ENCODE results near the gene PLEKHG4.

- no peak for TF ChIP-seq POLR2AphosphoS5 (IDR thresholded peaks at IDR 0.05; ENCODE audit: low read depth)
- no peak for TF ChIP-seq CTCF (IDR thresholded peaks at IDR 0.05; ENCODE audit: insufficient read depth, low read length)
- TF ChIP-seq REST (IDR thresholded peaks at IDR 0.05; ENCODE audit: insufficient replicate concordance, low read depth): no peak
- TF ChIP-seq SPI1 (IDR thresholded peaks at IDR 0.05; ENCODE audit: borderline replicate concordance, low read depth): no peak
Observed at GRCh38 chr16:67233596-67233995, 45.7 kb upstream of the PLEKHG4 start.
